GM23338 (cell line): ENCODE data around the gene ZNF808. TPM values are rescaled to one million over a fixed set of nuclear protein-coding genes. Genes with fewer than 3 reads are reported as not detected.

Source experiments
- ATAC-seq: fragments of 200-7000 bp; cut with Tn5 transposase; 3 replicates; pipeline ENCODE4 v1.9.1; 2020
- DNase-seq: peaks from one replicate; pipeline ENCODE4 v3.0.0-alpha.2; 2015; ENCODE audit warnings: low spot score
- H2AFZ ChIP-seq: fragments of 200-600 bp; sonication (generic); 2 replicates; pipeline ENCODE4 v1.8.0; 2016; ENCODE audit warnings: antibody characterized with exemption, mild to moderate bottlenecking, moderate library complexity
- H3F3A ChIP-seq: fragments of 200-600 bp; sonication (generic); replicated peaks from 2 replicates; pipeline ENCODE4 v1.8.0; 2017; ENCODE audit warnings: antibody characterized with exemption, mixed run types, low read depth
- H3K27ac ChIP-seq: fragments of 200-600 bp; sonication (generic); 2 replicates; pipeline ENCODE4 v1.6.1; 2016; ENCODE audit warnings: low read depth
- H3K27me3 ChIP-seq: fragments of 200-600 bp; sonication (generic); 2 replicates; pipeline ENCODE4 v1.8.0; 2016; ENCODE audit warnings: mild to moderate bottlenecking, mixed run types, moderate library complexity; ENCODE audit not compliant: insufficient read depth
- H3K36me3 ChIP-seq: fragments of 200-600 bp; sonication (generic); 2 replicates; pipeline ENCODE4 v1.8.0; 2016; ENCODE audit warnings: mild to moderate bottlenecking; ENCODE audit not compliant: insufficient read depth
- H3K4me1 ChIP-seq: fragments of 200-600 bp; sonication (generic); 2 replicates; pipeline ENCODE4 v1.8.0; 2016; ENCODE audit warnings: mild to moderate bottlenecking, moderate library complexity; ENCODE audit not compliant: insufficient read depth
- H3K4me2 ChIP-seq: fragments of 200-600 bp; sonication (generic); 2 replicates; pipeline ENCODE4 v1.7.1; 2017; ENCODE audit warnings: mixed run types
- H3K4me3 ChIP-seq: fragments of 200-600 bp; sonication (generic); 2 replicates; pipeline ENCODE4 v1.6.1; 2016; ENCODE audit warnings: mixed run types
- H3K79me2 ChIP-seq: fragments of 200-600 bp; sonication (generic); replicated peaks from 2 replicates; pipeline ENCODE4 v1.8.0; 2017; ENCODE audit warnings: mild to moderate bottlenecking; ENCODE audit not compliant: insufficient read depth
- H3K9me2 ChIP-seq: fragments of 200-600 bp; sonication (generic); 2 replicates; pipeline ENCODE4 v1.8.0; 2017; ENCODE audit not compliant: insufficient read depth
- H4K20me1 ChIP-seq: fragments of 200-600 bp; sonication (generic); replicated peaks from 2 replicates; pipeline ENCODE4 v1.8.0; 2017; ENCODE audit warnings: mild to moderate bottlenecking; ENCODE audit not compliant: insufficient read depth
- H3K27ac Mint-ChIP-seq: 2 replicates; pipeline ENCODE4 v1.8.0; 2020; ENCODE audit warnings: inconsistent platforms, mild to moderate bottlenecking, moderate library complexity, mixed read lengths
- H3K27me3 Mint-ChIP-seq: 3 replicates; pipeline ENCODE4 v1.8.0; 2022; ENCODE audit warnings: low read depth, mild to moderate bottlenecking, moderate library complexity, mixed read lengths, inconsistent platforms; ENCODE audit not compliant: insufficient read depth, poor library complexity
- H3K36me3 Mint-ChIP-seq: 3 replicates; pipeline ENCODE4 v1.8.0; 2021; ENCODE audit warnings: low read depth, mild to moderate bottlenecking, inconsistent platforms, moderate library complexity, mixed read lengths
- H3K4me1 Mint-ChIP-seq: 3 replicates; pipeline ENCODE4 v1.8.0; 2020; ENCODE audit warnings: mild to moderate bottlenecking, inconsistent platforms, mixed read lengths
- H3K4me3 Mint-ChIP-seq: 3 replicates; pipeline ENCODE4 v1.8.0; 2021; ENCODE audit warnings: moderate library complexity, mild to moderate bottlenecking, inconsistent platforms, mixed read lengths
- H3K9me3 Mint-ChIP-seq: 3 replicates; pipeline ENCODE4 v1.8.0; 2020; ENCODE audit warnings: moderate library complexity, mild to moderate bottlenecking, inconsistent platforms, mixed read lengths
- CREB1 ChIP-seq: fragments of 250-450 bp; sonication (Bioruptor Pico); IDR thresholded peaks from 2 replicates; pipeline ENCODE4 v1.5.0; 2020; ENCODE audit warnings: low read depth, mild to moderate bottlenecking, moderate library complexity
- EZH2 ChIP-seq: fragments of 200-600 bp; sonication (generic); IDR thresholded peaks from one replicate; pipeline ENCODE4 v1.8.0; 2017; ENCODE audit warnings: antibody characterized with exemption, mild to moderate bottlenecking, low read depth; ENCODE audit not compliant: unreplicated experiment
- JUNB ChIP-seq: IDR thresholded peaks from one replicate; pipeline ENCODE4 v1.6.1; 2016; ENCODE audit warnings: antibody characterized with exemption; ENCODE audit not compliant: unreplicated experiment
- POLR2AphosphoS5 ChIP-seq: IDR thresholded peaks from 2 replicates; pipeline ENCODE4 v1.6.1; 2016; ENCODE audit warnings: antibody characterized with exemption, low read depth
- STAT1 ChIP-seq: IDR thresholded peaks from one replicate; pipeline ENCODE4 v1.6.1; 2016; ENCODE audit warnings: antibody characterized with exemption; ENCODE audit not compliant: unreplicated experiment
- ZNF114 ChIP-seq: fragments of 250-450 bp; sonication (Bioruptor Pico); IDR thresholded peaks from 2 replicates; pipeline ENCODE4 v1.5.0; 2020; ENCODE audit warnings: mild to moderate bottlenecking, moderate library complexity
- ZNF331 ChIP-seq: fragments of 250-450 bp; sonication (Bioruptor Pico); IDR thresholded peaks from 2 replicates; pipeline ENCODE4 v1.5.0; 2020; ENCODE audit warnings: low read depth, mild to moderate bottlenecking, moderate library complexity
- polyA plus RNA-seq: library from polyadenylated mRNA; unstranded; fragments of >200 nt; fragmentation: Nextera tagmentation; extraction: Ambion mirVana; gene quantifications from 2 replicates; pipeline ENCODE4 v1.2.1, GENCODE V29; 2016
- total RNA-seq: library from RNA; depleted of rRNA; stranded (reverse); fragments of >200 nt; shearing (Covaris generic); gene quantifications from 2 replicates; pipeline ENCODE4 v1.2.3, GENCODE V29; 2014
- TF ChIP-seq, protein P1 (sequence below): IDR thresholded peaks from one replicate; pipeline ENCODE4 v1.6.1; 2018; ENCODE audit warnings: antibody characterized with exemption; ENCODE audit not compliant: unreplicated experiment
- TF ChIP-seq, protein P2 (sequence below), 2 experiments: fragments of 200-600 bp in 1 of 2; sonication (generic) in 1 of 2; conservative IDR thresholded peaks; 2 replicates each; pipeline versions ENCODE4 v1.5.1 to v1.6.1; 2016 to 2017; ENCODE audit warnings: antibody characterized with exemption in 2 of 2, low read depth in 2 of 2, mild to moderate bottlenecking in 2 of 2, moderate library complexity in 1 of 2

The ZNF808 gene
- total and polyA plus RNA-seq, 2 experiments from 2014 or later: 10.5 to 32.1 TPM

DNA sequence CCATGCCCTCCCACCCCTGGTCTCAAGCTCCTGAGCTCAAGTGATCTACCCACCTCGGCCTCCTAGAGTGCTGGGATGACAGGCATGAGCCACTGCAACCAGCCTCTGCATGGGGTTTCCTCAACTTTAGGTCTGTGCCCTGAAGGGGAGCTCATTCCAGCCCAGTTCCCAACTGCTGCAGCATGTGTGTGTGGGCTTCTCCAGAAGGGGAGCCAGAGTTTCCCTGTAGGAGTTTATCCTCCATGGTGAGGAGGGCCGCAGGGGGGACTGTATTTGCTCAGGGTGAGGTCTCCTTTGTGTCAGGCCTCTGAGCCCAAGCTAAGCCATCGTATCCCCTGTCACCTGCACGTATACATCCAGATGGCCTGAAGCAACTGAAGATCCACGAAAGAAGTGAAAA is 11.3 kb upstream of the ZNF808 start:
- peak; percentile 56 for ATAC-seq

DNA sequence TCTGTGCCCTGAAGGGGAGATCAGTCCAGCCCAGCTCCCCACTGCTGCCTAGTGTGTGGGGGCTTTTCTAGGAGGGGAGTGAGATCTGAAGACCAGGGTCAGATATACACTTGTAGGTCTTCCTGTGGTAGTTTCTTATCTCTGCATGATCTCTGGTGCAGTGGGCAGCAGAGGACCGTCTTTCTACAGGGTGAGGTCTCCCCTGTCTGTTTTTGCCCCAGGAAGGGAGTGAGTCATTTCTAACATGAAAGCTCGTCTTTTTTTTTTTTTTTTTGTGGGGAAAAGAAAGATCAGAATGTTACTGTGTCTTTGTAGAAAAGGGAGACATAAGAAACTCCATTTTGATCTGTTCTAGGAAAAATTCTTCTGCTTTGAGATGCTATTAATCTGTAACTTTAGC is 8.8 kb upstream of the ZNF808 start:
- Mint-ChIP-seq H3K27ac (no peak overlapping the region; the same call in 1 of the 2 replicates), H3K27me3 (peaks cover 9% of the 10 kb centered on the region), H3K36me3 (no peaks in the 10 kb centered on the region; the same call in 2 of the 3 replicates), H3K4me1 (peaks cover 44% of the 10 kb centered on the region), H3K9me3 (no peaks in the 10 kb centered on the region; the same call in 2 of the 3 replicates), H3K4me3 (no peak overlapping the region; the same call in 2 of the 3 replicates)
- Histone ChIP-seq H2AFZ (no peak overlapping the region), H3K27me3 (no peaks in the 10 kb centered on the region), H3K4me2 (peak overlapping the region; percentile 43; the same call in 1 of the 2 replicates), H3K9me2 (no peaks in the 10 kb centered on the region), H3F3A (0 out of 2 replicates have a peak, but pooled peaks cover 3% of the 10 kb centered on the region), H3K27ac (no peak overlapping the region), H3K36me3 (no peaks in the 10 kb centered on the region), H3K4me3 (no peak overlapping the region), H3K4me1 (peaks cover 42% of the 10 kb centered on the region), H3K79me2 (no peaks in the 10 kb centered on the region), H4K20me1 (peaks cover 5% of the 10 kb centered on the region; the same call in 1 of the 2 replicates)
- DNase-seq (no peak), ATAC-seq (no peak)
- TF ChIP-seq ZNF331 (CRISPR knock-in tag) (no peak), STAT1 (no peak), POLR2AphosphoS5 (no peak), CREB1 (no peak), EZH2 (no peak), ZNF114 (CRISPR knock-in tag) (no peak), JUNB (no peak)
- TF ChIP-seq, protein P1, sequence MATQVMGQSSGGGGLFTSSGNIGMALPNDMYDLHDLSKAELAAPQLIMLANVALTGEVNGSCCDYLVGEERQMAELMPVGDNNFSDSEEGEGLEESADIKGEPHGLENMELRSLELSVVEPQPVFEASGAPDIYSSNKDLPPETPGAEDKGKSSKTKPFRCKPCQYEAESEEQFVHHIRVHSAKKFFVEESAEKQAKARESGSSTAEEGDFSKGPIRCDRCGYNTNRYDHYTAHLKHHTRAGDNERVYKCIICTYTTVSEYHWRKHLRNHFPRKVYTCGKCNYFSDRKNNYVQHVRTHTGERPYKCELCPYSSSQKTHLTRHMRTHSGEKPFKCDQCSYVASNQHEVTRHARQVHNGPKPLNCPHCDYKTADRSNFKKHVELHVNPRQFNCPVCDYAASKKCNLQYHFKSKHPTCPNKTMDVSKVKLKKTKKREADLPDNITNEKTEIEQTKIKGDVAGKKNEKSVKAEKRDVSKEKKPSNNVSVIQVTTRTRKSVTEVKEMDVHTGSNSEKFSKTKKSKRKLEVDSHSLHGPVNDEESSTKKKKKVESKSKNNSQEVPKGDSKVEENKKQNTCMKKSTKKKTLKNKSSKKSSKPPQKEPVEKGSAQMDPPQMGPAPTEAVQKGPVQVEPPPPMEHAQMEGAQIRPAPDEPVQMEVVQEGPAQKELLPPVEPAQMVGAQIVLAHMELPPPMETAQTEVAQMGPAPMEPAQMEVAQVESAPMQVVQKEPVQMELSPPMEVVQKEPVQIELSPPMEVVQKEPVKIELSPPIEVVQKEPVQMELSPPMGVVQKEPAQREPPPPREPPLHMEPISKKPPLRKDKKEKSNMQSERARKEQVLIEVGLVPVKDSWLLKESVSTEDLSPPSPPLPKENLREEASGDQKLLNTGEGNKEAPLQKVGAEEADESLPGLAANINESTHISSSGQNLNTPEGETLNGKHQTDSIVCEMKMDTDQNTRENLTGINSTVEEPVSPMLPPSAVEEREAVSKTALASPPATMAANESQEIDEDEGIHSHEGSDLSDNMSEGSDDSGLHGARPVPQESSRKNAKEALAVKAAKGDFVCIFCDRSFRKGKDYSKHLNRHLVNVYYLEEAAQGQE: no peak

More for the DNA sequence above, 11.3 kb upstream of the ZNF808 start:
- Histone ChIP-seq H4K20me1 (peaks cover 5% of the 10 kb centered on the region; the same call in 1 of the 2 replicates), H3K4me2 (no peak overlapping the region), H3K27me3 (no peaks in the 10 kb centered on the region), H3K4me1 (peaks cover 32% of the 10 kb centered on the region), H3F3A (0 out of 2 replicates have a peak, but pooled peaks cover 3% of the 10 kb centered on the region), H3K9me2 (no peaks in the 10 kb centered on the region), H3K36me3 (0 out of 2 replicates have a peak, but pooled peaks cover 5% of the 10 kb centered on the region), H3K27ac (no peak overlapping the region), H3K4me3 (no peak overlapping the region), H3K79me2 (no peaks in the 10 kb centered on the region), H2AFZ (no peak overlapping the region)
- TF ChIP-seq, protein P2, sequence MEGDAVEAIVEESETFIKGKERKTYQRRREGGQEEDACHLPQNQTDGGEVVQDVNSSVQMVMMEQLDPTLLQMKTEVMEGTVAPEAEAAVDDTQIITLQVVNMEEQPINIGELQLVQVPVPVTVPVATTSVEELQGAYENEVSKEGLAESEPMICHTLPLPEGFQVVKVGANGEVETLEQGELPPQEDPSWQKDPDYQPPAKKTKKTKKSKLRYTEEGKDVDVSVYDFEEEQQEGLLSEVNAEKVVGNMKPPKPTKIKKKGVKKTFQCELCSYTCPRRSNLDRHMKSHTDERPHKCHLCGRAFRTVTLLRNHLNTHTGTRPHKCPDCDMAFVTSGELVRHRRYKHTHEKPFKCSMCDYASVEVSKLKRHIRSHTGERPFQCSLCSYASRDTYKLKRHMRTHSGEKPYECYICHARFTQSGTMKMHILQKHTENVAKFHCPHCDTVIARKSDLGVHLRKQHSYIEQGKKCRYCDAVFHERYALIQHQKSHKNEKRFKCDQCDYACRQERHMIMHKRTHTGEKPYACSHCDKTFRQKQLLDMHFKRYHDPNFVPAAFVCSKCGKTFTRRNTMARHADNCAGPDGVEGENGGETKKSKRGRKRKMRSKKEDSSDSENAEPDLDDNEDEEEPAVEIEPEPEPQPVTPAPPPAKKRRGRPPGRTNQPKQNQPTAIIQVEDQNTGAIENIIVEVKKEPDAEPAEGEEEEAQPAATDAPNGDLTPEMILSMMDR (conservative IDR thresholded peaks at IDR 0.05; ENCODE audit: low read depth in 2 of 2): peak; percentile 14 to 18; a peak in 1 of 4 replicates
- no peak for TF ChIP-seq ZNF331 (CRISPR knock-in tag)
- peak; percentile 36 for DNase-seq
- H3K27ac Mint-ChIP-seq: no peak overlapping the region
- no peak overlapping the region for H3K4me3 Mint-ChIP-seq
- H3K27me3 Mint-ChIP-seq: peaks cover 4% of the 10 kb centered on the region
- peaks cover 13% of the 10 kb centered on the region; the same call in 2 of the 3 replicates for H3K36me3 Mint-ChIP-seq
- H3K9me3 Mint-ChIP-seq: no peaks in the 10 kb centered on the region; the same call in 1 of the 3 replicates
- peaks cover 39% of the 10 kb centered on the region for H3K4me1 Mint-ChIP-seq
